Omental fat pad (tissue), 4 donors: ENCODE data around the gene EFS. TPM values are rescaled to one million over a fixed set of nuclear protein-coding genes. Genes with fewer than 3 reads are reported as not detected.
"Not testable (repeated sequence)": the region's sequence is repeated elsewhere in the genome, so short reads cannot be mapped to it uniquely, and the experiment has no call there.

Experiments
- ATAC-seq: fragments of 150-250 bp; one replicate; pipeline ENCODE4 v1.9.1; 2016; ENCODE audit warnings: mild to moderate bottlenecking, moderate library complexity; ENCODE audit not compliant: low FRiP score
- DNase-seq: peaks from one replicate; pipeline ENCODE4 v3.0.0-alpha.2; 2019; ENCODE audit warnings: low spot score
- total RNA-seq, 4 donors: library from RNA; depleted of rRNA; stranded (reverse); fragments of >200 nt; gene quantifications; one replicate each; pipeline ENCODE4 v1.1.0, GENCODE V29; 2016
- TF ChIP-seq, protein P1 (sequence below), 3 donors: fragments of 450-650 bp; IDR thresholded peaks; one replicate each; pipeline ENCODE4 v1.5.1; 2016 to 2017; ENCODE audit warnings: antibody characterized with exemption in 3 of 3, mild to moderate bottlenecking in 3 of 3, moderate library complexity in 2 of 3

EFS gene
- total RNA-seq, 4 donors from 2014 or later: 3.0 to 15.8 (median 7.1) TPM

DNA sequence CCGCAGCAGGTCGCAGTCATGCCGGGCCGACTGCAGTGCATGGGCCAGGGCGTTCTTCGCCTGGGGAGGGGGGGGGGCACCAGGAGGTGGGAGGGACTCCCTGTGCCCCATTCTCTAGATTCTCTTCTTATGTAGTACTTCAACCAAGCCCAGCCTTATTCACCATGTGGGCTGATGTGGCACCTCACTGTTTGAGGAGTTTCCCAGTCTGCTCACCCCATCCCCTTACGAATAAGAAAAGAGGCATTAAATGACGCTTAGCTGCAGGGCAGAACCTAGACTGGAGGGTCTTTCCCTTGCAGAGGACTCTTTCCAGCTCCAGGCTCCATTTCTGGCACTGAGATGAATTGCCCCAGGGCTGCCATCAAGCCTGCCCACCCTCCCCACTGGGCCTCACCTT, 24.0 kb upstream of the EFS start:
- ATAC-seq (no peak), DNase-seq (no peak)
- TF ChIP-seq, protein P1, sequence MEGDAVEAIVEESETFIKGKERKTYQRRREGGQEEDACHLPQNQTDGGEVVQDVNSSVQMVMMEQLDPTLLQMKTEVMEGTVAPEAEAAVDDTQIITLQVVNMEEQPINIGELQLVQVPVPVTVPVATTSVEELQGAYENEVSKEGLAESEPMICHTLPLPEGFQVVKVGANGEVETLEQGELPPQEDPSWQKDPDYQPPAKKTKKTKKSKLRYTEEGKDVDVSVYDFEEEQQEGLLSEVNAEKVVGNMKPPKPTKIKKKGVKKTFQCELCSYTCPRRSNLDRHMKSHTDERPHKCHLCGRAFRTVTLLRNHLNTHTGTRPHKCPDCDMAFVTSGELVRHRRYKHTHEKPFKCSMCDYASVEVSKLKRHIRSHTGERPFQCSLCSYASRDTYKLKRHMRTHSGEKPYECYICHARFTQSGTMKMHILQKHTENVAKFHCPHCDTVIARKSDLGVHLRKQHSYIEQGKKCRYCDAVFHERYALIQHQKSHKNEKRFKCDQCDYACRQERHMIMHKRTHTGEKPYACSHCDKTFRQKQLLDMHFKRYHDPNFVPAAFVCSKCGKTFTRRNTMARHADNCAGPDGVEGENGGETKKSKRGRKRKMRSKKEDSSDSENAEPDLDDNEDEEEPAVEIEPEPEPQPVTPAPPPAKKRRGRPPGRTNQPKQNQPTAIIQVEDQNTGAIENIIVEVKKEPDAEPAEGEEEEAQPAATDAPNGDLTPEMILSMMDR (IDR thresholded peaks at IDR 0.05): no peak

DNA sequence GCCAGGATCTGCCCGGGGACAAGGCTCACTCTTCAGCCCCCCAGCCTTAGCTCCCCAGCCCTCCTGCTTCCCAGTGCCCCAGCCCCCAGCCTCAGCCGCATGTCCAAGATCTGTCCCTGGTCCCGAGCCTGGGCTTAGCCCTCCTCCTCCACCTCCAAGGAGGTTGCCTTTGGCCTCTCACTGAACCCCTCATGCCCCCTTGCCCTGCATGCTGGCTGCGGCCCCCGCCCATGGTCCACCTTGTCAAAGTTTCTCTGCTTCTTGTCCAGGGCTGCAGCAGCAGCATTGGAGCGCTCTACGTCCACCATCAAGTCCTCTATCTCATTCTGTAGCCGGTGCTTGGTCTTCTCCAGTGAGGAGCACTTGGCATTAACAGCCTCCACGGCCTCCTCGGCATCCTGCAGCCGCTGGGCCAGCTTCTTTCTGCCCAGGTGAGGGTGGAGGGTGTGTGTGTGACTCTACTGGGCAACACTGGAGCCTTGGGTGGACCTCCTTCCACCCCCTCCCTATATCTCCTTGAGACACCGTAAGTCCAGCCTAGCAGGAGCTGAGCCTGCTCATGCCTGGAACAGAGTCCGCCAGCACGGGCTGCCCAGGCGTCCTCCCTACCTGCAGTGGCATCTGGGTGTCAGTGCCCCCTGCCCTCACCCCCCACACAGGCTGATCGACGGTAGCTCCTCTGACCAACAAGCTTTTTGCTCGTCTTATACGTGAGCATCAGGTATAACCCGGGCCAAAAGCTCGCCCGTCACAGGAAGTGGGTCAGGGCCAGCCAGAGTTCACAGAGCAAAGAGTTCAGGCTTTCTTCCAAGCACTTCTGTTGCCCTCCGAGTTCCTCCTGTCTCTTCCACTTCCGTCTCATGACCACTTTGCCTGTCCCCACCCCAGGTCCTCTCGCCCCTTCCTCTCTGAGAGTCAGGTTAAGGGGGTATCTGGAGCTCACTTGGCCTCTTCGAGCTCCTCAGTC, 23.2 kb upstream of the EFS start:
- DNase-seq (no peak), ATAC-seq (no peak)
- TF ChIP-seq, protein P1 (IDR thresholded peaks at IDR 0.05): no peak

DNA sequence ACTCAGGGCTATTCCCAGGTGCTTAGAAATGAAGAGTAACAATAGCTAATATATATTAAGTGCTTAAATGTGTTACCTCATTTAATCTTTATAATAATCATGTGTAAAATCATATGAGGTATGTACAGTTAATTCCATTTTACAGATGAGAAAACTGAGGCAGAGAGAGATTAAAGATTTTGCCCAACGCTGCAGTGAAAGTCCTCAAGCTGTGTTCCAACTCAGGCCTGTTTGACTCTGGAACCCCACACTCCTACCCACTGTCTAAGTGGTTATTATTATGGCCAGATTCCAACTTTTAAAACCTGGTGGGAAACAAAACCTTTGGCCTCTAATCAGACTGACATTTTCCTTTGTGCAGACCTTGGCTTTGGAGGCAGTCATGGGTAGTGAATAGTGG, 22.0 kb upstream of the EFS start:
- ATAC-seq (no peak), DNase-seq (no peak)
- TF ChIP-seq, protein P1 (IDR thresholded peaks at IDR 0.05): no peak

DNA sequence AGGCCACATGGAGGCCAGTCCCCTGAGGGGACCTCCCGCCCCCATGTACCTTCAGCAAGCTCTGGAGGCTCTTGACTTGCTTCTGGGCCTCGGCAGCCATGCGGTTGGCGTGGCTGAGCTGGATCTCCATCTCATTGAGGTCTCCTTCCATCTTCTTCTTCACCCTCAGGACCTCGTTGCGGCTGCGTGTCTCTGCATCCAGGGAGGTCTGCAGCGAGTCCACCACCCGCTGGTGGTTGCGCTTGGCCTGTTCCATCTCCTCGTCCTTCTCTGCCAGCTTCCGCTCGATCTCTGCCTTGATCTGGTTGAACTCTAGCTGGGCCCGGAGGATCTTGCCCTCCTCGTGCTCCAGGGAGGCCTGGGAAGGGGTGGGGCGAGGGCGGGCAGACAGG, 21.3 kb upstream of the EFS start:
- ATAC-seq, DNase-seq: not testable (repeated sequence)

DNA sequence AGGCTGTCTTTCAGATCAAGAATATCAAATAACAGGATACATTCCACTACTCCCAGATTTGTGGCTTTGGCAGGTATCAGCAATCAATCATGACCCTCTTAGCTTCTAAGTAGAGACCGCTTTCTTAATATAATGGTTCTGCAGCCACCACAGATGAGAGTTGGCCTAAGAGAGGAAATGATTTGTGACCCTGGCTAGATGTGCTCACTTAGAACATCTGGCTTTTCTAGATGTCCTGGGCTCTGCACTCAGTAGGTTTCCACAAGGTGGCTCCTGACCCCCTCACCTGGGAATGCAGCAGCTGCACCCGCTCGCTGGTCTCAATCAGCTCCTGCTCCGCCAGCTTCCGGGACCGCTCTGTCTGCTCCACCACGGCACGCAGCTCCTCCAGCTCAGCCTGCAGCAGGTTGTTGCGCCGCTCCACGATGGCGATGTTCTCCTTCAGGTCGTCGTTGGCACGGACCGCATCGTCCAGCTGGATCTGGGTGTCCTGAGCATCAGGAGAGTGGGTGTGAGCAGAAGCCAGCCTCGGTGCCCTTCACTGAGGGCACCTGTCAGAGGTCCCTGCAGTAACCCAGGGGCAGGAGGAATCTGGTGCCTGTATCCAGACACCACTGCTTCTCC, 20.8 kb upstream of the EFS start:
- ATAC-seq (no peak), DNase-seq (no peak)
- TF ChIP-seq, protein P1 (IDR thresholded peaks at IDR 0.05): no peak

DNA sequence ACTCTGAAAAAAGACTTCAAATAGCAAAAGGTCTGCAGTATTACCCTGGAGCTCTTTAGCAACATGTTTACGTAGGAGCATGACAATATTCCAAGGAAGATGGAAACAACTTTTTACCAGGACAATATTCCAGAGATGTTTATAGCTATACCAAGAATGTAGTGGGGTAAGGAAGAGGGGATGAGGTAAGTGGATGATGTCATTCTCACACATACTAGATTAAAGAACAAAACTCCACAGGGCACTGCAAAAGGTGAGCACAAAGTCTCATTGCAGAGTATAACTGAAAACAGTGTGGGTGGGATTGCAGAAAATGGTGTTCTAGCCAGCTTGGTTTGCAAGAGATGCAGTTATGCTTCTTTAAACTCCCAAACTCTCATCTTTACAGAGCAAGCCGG, 20.3 kb upstream of the EFS start:
- TF ChIP-seq, protein P1 (IDR thresholded peaks at IDR 0.05): no peak
- DNase-seq (no peak), ATAC-seq (no peak)

DNA sequence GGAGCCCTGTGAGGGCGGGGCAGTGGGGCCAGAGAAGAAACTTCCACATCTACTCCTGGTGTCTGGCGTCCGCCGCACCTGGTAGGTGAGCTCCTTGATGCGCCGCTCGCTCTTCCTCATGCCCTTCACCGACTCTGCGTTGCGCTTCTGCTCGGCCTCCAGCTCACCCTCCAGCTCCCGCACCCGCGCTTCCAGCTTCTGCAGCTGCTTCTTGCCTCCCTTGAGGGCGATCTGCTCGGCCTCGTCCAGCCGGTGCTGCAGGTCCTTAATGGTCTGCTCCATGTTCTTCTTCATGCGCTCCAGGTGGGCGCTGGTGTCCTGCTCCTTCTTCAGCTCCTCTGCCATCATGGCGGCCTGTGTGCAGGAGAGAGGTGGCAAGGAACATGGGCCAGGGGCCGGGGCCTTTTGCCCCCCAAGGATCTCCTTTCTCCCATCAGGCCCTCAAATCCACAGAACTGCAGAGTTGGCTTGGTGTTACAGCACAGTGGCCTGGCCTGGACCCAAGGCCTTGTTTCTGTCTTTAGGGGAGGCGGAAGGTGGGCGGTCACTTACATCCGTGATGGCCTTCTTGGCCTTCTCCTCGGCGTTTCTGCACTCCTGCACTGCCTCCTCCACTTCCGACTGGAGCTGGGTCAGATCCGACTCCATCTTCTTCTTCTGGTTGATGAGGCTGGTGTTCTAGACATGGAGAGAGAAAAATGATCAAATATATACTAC, 19.6 kb upstream of the EFS start:
- ATAC-seq (no peak), DNase-seq (no peak)
- TF ChIP-seq, protein P1 (IDR thresholded peaks at IDR 0.05): no peak
